ENCODE data around the gene NRXN3.

DNA sequence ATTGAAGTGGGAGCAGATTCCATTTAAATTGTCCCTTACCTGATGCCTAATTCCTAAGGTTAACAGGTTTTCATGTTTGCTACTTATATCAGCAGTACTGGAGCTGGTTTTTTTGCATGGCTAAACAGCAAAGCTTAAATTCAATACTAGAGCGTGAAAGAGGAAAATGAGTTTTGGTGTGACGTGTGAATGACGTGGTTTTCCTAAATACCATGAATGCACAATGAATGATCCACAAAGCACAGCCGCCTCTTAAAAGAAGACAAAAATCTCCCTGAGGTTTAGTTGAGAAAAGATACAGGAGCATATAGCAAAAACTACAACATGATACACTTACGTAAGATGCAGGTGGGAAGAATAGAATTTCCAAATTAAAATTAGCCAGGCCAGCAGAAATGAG, 1310.0 kb downstream of the NRXN3 start:
- TF ChIP-seq CTCF (optimal IDR thresholded peaks at IDR 0.05 in 1 of 3, IDR thresholded peaks at IDR 0.05 in 1 of 3, conservative IDR thresholded peaks at IDR 0.05 in 1 of 3; ENCODE audit: extremely low read depth in 1 of 3, insufficient read depth in 2 of 3, low read length in 3 of 3) (no peak), EZH2 (IDR thresholded peaks at IDR 0.05; ENCODE audit: low read length) (no peak)
